Kidney (tissue), 14 donors: ENCODE results near the gene NOTCH4. TPM values are rescaled to one million over a fixed set of nuclear protein-coding genes. Genes with fewer than 3 reads are reported as not detected.

Experiments
- DNase-seq, 5 donors: peaks; one replicate each; pipeline ENCODE4 v3.0.0-alpha.2; 2013 to 2020
- FAIRE-seq: peaks from 2 replicates; lab custom pipeline; 2012; peaks lifted over from hg19 to GRCh38; lab: Jason Lieb, UNC
- H3K27ac ChIP-seq, 2 donors: one replicate each; pipeline ENCODE4 v1.7.0; 2013; ENCODE audit warnings: low read depth in 2 of 2, low read length in 2 of 2, inconsistent platforms in 1 of 2
- H3K27me3 ChIP-seq: one replicate; pipeline ENCODE4 v1.7.1; 2013; ENCODE audit warnings: low read length, inconsistent platforms; ENCODE audit not compliant: control insufficient read depth, insufficient read depth
- H3K36me3 ChIP-seq, 3 donors: one replicate each; pipeline versions ENCODE4 v1.7.0 to v1.7.1; 2013; ENCODE audit warnings: low read length in 3 of 3, control low read depth in 1 of 3, inconsistent platforms in 1 of 3; ENCODE audit not compliant: insufficient read depth in 3 of 3, control insufficient read depth in 2 of 3
- H3K4me1 ChIP-seq, 3 donors: one replicate each; pipeline versions ENCODE4 v1.7.0 to v1.7.1; 2013; ENCODE audit warnings: low read length in 3 of 3, inconsistent platforms in 1 of 3, low read depth in 1 of 3; ENCODE audit not compliant: control insufficient read depth in 2 of 3, insufficient read depth in 2 of 3
- H3K4me3 ChIP-seq, 3 donors: one replicate each; pipeline versions ENCODE4 v1.7.0 to v1.8.1; 2013; ENCODE audit warnings: low read length in 3 of 3, control low read depth in 1 of 3, inconsistent platforms in 1 of 3
- H3K9ac ChIP-seq, 3 donors: one replicate each; pipeline versions ENCODE4 v1.7.0 to v1.7.1; 2013; ENCODE audit warnings: low read length in 3 of 3, control low read depth in 1 of 3, inconsistent platforms in 1 of 3
- H3K9me3 ChIP-seq, 3 donors: one replicate each; pipeline versions ENCODE4 v1.7.0 to v1.7.1; 2013; ENCODE audit warnings: low read length in 3 of 3, control low read depth in 1 of 3, inconsistent platforms in 1 of 3; ENCODE audit not compliant: control insufficient read depth in 2 of 3, insufficient read depth in 1 of 3
- intact Hi-C: fragments of 100-400 bp; cut with DNase I; formaldehyde crosslinking; loops from one replicate; pipeline ENCODE4 v1.11.1; 2022
- polyA plus RNA-seq: library from polyadenylated mRNA; stranded (reverse); fragments of 350-450 nt; fragmentation: Illumina TruSeq; extraction: RNeasy Lipid Tissue Mini Kit (QIAGEN cat#74804); gene quantifications from one replicate; pipeline ENCODE4 v1.2.3, GENCODE V29; 2014; ENCODE audit warnings: low read depth, low replicate concordance; ENCODE audit not compliant: insufficient read depth
- total RNA-seq: library from RNA; stranded (reverse); fragmentation: NEBNext Ultra II Directional; extraction: Animal tissue kit (Norgen Biotek cat#: 25700); gene quantifications from one replicate; pipeline ENCODE4 v1.2.1, GENCODE V29; 2021
- TF ChIP-seq, protein P1 (sequence below): IDR thresholded peaks from 3 replicates; pipeline ENCODE4 v1.5.1; 2012; ENCODE audit warnings: mild to moderate bottlenecking, moderate library complexity, borderline replicate concordance; ENCODE audit not compliant: insufficient read depth; ENCODE audit errors: extremely low read depth
- donor health status: control.
- donor health status: control.
- donor health status: control.
- donor health status: control.
- donor health status: control.
- donor health status: DM: yes; HTN: yes; CAD: no.
- donor health status: Normal renal cell carcinoma (clear cell type).

The NOTCH4 gene
- total and polyA plus RNA-seq, 2 donors from 2014 or later = 22.5 to 30.5 TPM

DNA sequence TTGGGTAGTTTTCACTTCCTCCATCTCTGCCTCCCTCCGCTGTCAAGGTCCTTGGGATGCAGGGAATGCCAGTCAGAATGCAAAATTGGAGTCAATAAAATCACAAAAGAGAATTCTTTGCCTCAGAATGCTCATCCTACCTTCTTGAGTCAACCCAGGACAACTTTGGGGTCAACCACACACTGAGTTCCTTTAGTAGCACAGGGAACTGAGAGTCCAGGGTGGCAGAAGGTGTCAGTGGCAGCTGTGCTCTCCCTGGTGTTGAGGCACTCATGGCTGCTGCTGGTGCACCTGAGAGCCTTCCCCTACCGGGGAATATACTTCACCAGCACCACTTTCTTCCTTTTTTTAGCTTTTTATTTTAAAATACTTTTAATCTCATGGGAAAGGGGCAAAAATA is 829 bp upstream of the NOTCH4 start:
- H3K9ac ChIP-seq = no peak overlapping the region
- no peak overlapping the region for H3K4me3 ChIP-seq
- FAIRE-seq = no peak
- TF ChIP-seq, protein P1, sequence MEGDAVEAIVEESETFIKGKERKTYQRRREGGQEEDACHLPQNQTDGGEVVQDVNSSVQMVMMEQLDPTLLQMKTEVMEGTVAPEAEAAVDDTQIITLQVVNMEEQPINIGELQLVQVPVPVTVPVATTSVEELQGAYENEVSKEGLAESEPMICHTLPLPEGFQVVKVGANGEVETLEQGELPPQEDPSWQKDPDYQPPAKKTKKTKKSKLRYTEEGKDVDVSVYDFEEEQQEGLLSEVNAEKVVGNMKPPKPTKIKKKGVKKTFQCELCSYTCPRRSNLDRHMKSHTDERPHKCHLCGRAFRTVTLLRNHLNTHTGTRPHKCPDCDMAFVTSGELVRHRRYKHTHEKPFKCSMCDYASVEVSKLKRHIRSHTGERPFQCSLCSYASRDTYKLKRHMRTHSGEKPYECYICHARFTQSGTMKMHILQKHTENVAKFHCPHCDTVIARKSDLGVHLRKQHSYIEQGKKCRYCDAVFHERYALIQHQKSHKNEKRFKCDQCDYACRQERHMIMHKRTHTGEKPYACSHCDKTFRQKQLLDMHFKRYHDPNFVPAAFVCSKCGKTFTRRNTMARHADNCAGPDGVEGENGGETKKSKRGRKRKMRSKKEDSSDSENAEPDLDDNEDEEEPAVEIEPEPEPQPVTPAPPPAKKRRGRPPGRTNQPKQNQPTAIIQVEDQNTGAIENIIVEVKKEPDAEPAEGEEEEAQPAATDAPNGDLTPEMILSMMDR = no peak
- no peaks in the 10 kb centered on the region for H3K4me1 ChIP-seq
- H3K27ac ChIP-seq = no peak overlapping the region
- no peak for DNase-seq
- intact Hi-C loops = no loop called here
- H3K36me3 ChIP-seq = no peaks in the 10 kb centered on the region
- H3K27me3 ChIP-seq = no peaks in the 10 kb centered on the region
- no peaks in the 10 kb centered on the region for H3K9me3 ChIP-seq

DNA sequence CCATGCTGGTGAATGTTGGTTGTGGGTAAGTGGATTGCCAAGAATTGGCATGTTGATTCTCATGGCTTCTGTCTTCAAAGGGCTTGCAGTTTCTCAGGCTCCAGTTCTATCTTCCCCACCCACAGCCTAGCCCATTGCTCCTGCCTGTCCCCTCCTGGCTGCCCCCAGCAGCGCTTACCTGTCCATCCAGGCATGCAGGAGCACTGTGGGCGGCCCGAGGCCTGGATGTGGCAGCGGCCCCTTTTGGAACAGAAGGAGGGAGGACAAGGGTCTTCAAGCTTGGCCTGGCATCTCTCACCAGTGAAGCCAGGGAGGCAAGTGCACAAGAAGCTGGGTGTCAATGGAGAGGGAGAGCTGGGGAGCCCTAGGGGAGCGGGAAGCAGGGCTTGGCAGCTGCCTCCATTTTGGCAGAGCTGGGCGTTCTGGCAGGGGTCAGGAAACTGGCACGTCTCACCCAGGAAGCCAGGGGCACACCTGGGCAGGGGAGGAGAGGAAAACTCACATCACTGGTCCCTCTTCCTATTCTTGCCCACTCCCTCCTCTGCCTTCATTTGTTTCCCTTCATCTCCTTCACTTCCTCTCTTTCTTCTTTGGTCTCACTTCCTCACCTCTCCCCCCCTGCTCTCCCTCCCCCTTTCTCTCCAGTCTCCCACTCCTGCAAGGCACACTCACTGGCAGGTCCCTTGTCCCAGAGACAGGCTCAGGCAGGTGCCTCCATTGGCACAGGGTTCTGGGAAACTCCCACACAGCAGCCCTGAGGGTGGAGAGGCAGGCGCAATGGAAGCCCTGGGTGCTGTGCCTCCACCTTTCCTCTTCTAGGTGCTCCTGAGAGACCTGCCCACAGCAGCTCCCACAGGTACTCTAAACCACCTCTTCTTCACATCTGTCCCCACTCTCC is 1.3 kb downstream of the NOTCH4 start:
- no peak for DNase-seq
- no peaks in the 10 kb centered on the region for H3K36me3 ChIP-seq
- H3K4me1 ChIP-seq = no peaks in the 10 kb centered on the region
- no peak for FAIRE-seq
- TF ChIP-seq, protein P1 = no peak
- H3K27ac ChIP-seq = peak overlapping the region; percentile 32 to 64
- intact Hi-C loops = no loop called here
- H3K4me3 ChIP-seq = peak overlapping the region in 2 of 3 donors; percentile 26 to 41
- no peaks in the 10 kb centered on the region for H3K27me3 ChIP-seq
- H3K9me3 ChIP-seq = no peaks in the 10 kb centered on the region
- no peak overlapping the region for H3K9ac ChIP-seq

DNA sequence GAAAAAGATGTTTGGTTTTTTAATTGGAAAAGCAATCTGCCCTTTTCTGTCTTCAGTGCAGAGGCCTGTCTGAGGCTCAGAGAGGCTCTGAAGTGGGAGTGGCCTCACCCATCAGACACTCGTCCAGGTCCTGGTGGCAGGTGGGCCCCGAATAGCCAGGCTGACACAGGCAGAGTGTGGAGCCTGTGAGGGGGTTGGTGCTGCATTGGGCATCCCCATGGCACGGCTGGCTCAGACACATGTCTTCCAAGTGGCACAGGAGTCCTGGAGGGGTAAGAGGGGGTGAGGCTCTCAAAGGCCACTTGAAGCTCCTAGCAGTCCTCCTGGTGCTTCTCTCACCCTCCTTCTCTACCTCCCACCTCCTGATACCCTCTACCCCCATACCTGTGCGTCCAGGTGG is 3.8 kb downstream of the NOTCH4 start:
- Histone ChIP-seq H3K4me1 (no peaks in the 10 kb centered on the region), H3K9ac (no peak overlapping the region), H3K36me3 (no peaks in the 10 kb centered on the region), H3K9me3 (no peaks in the 10 kb centered on the region), H3K27ac (no peak overlapping the region), H3K27me3 (no peaks in the 10 kb centered on the region), H3K4me3 (no peak overlapping the region)
- FAIRE-seq = no peak
- no peak for DNase-seq
- intact Hi-C loops = no loop called here
- TF ChIP-seq, protein P1 = no peak
